ENCODE measurements around the gene AHDC1. TPM values are rescaled to one million over a fixed set of nuclear protein-coding genes. Genes with fewer than 3 reads are reported as not detected.
A peak's percentile ranks its signal among the peaks of the same experiment; 100 is the strongest.

The AHDC1 gene
- total RNA-seq, 2 donors from 2014 or later: 37.6 to 39.1 TPM

DNA sequence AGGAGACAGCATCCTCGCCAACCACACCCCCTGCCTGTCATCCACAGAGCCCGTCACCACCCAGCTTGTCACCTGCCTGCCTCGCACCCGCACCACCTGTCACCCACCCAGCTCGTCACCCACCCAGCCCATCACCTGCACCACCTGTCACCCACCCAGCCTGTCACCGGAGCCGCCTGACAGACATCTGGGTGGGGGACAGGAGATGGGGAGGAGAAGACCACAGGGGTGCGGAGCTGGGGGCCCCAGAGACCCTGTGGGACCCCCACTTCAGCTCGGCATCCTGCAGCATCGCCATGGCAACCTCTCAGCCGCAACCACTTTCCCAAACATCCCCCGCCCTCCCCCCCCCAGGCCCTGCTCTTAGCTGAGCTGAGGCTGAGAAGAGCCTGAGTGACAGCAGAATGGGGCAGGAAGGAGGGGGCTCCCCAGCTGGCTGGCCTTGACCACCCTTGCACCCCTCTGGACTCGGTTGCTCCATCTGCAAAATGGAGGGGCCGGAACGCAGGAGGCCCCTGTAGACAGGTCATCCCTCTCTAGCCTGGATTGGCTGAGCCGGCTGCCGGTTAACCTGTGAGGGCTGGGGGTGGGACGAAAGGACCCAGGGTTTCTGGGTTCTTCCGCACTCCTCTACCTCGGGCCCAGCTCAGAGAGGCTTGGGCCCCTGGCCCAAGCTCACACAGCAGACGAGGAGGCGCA lies 11.6 kb downstream of the AHDC1 start:
- peak; percentile 12 for DNase-seq
- intact Hi-C loops (cut with DNase I): no loop called here
- no peak for ATAC-seq

DNA sequence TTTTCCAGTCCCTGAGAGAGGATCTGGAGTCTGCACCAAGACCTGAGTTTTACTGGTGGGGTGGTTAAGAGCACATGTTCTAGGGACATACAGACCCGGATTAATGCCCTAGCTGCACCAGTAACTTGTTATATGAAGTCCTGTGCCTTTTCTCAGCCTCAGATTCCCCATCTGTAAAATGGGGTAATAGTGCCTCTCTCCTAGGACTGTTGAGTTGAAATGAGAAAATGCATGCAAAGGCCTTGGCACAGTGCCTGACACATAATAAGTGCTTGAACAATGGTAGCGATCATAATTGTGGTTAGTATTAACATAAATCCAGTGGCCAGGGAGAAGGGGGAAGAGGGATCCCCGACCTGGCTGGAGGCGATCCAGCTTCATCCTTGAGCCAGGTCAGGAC lies 12.3 kb downstream of the AHDC1 start:
- DNase-seq: peak; percentile 13
- ATAC-seq: no peak
- intact Hi-C loops (cut with DNase I): no loop called here

DNA sequence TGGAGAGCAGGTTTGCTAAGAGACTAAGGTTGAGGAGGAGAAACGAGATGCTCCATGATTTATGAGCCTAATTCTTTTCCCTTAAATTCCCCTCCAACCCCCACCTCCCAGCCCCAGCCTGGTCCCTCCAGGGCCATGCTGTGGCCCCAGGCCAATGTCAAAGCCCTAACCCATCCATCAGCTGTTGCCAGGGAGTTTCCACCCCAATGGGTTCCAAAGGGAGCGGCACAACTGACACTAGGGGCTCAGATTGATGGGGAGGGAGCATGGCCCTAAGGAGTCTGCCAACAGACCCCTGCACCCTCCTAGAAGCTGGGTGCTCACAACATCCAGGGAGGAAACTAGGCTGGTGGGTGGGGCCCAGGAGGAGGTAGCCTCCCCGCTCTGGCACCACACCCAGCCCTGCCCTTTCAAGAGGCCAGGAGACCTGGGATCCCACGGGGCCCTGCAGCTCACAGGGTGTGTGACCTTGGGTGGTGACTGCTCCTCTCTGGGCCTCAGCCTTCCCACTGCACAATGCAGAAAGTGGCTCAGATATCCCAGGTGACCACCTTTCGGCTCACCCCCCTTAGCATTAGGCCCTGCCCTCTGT lies 12.9 kb downstream of the AHDC1 start:
- intact Hi-C loops (cut with DNase I): no loop called here
- DNase-seq (peak; percentile 28), ATAC-seq (peak in 1 of 2 donors; percentile 3)

DNA sequence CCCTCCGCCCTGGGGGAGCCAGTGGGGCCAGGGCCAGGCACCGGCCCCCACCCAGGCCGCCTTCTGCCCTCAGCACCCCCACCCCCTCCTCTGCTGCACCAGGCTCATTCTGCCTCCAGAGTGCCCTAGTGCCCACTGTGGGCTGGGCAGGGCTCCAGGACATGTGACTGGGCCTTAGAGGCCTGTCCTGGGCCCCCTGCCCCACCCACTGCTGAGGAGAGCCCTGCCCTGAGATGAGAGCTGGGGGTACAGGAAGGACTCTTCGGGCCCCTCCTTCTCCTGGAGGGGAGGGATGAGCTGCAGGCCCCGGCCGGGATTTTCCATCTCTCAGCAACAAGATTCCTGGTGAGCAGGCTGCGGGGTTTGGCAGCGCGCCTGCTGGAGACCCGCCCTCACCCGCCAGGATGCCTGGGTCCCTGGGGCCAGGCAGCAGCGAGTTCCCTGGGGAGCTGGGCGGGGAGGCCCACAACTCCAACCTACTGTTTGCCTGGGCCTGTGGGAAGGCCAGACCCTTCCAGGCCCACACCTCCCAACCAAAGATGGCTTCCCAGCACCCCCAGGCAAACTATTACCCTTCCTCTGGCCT lies 14.0 kb downstream of the AHDC1 start:
- DNase-seq (peak; percentile 60), ATAC-seq (peak; percentile 29 to 45)
- intact Hi-C loops (cut with DNase I): no loop called here

DNA sequence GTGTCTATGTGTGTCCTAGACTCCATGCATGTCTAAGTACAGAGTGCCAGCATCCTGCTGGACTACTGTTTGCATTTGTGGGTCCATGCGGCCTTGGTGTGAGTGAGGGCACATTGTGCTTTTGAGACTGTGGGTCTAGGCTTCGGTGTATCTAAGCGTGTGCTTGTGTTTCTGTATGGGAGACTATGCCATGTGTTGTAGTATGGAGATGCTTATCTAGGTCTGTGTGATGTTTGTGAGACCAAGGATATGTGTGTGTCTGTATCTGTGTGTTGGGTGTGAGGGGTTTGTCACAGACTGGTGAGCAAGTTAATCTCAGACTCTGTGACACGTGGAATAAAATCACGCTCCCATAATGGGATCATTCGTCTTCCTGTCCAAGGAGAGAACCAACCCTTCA lies 14.5 kb downstream of the AHDC1 start:
- intact Hi-C loops (cut with DNase I): no loop called here
- DNase-seq: no peak
- no peak for ATAC-seq

DNA sequence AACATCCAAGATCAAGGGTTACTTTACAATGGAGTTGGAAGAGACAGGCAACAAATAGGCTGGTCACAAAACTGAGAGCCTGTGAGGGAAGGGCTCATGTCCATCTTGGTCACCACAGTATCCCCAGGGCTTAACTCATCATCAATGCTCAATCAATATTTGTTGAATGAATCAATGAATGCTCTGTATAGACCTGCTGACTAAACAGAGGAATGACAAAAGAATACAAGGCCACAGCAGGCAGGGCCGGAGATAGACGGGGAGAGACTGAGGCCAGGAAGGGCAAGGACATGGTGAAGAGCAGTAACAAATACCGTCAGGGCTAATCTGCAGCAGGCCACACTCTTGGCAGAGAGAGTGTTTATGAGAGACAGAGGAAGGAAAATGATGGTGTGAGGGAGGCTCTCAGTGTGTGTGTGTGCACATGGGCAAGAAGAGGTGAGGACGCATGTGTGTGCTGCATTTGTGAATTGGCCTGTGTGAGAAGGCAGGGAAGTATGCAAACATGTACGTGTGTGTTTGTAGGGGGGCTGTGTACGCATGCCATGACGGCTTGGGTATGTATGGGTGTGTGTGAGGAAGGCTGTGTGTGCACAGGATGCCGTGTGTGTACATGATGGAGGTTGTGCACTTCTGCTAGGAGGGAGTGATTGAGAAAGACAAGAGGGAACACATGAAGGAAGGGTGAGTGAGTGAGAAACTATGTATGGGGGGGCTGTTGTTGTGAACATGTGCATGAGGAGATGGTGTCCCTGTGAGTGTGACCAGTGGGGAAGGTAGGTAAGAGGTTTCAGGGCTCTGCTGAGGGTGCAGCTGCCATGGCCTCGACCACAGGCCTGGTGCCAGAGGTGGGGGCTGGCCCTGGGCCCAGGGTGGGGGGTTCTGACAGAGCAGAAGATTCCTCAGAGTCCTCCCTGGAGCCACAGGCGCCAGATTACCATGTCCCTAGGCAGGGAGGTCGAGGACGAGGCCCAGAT lies 15.4 kb downstream of the AHDC1 start:
- ATAC-seq (peak; percentile 27 to 52), DNase-seq (no peak)
- intact Hi-C loops (cut with DNase I): no loop called here

DNA sequence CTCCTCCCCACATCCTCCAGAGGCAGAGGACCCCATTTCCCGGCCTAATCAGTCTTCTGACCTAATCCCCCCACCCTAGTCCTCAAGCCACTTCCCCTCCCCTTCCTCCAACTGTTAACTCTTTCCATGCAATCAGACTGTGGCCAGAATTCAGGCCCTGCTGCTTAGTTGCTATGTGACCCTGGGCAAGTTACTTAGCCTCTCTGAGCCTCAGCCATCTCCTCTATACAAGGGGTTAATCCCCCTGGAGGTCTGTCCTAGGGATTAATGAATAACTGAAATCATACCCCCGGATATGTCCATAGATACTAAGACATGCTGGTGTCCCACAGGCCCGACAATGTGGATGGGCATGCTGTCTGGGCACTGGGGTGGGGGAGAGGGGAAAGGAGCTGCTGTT lies 18.3 kb downstream of the AHDC1 start:
- no peak for ATAC-seq
- DNase-seq: no peak
- intact Hi-C loops (cut with DNase I): no loop called here

DNA sequence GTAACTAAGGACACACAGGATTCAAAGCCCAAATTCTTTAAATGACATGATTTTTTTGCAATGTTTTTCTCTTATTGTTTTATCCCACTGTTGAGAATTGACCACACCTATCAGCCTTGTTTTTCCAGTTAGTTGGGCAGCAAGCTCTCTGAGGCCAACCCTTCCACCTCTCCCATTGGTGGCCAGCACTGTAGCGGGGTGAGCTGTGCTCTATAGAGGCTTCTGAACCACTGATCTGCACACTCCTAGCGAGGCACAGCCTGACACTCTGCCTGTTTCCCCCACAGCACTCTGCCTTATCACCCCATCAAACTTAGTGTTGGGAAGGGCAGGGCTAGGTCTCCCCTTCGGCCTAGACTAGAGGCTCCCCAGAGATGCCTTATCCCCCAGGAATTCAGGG lies 19.5 kb downstream of the AHDC1 start:
- no peak for DNase-seq
- ATAC-seq: no peak

DNA sequence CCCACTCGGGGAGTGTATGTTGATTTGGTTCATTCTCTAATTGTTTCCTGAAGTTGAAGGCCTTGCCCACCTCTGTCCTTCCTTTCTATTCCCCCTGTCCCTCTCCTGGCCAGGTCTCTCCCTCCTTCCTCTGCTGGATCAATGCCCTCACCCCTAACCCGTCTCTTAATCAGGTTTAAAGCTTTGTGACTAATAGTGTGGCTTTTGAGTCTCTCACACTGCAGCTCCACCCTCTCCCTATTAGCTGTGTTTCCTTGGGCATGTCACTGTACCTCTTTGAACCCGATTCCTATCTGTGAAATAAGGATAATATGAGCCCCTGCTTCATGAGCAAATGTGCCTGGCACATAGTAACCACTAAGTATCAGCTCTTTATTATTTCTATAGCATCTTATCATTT lies 20.5 kb downstream of the AHDC1 start:
- ATAC-seq (no peak), DNase-seq (no peak)
- intact Hi-C loops (cut with DNase I): no loop called here

More for the DNA sequence above, 19.5 kb downstream of the AHDC1 start:
- intact Hi-C loops (cut with DNase I): no loop called here

DNA sequence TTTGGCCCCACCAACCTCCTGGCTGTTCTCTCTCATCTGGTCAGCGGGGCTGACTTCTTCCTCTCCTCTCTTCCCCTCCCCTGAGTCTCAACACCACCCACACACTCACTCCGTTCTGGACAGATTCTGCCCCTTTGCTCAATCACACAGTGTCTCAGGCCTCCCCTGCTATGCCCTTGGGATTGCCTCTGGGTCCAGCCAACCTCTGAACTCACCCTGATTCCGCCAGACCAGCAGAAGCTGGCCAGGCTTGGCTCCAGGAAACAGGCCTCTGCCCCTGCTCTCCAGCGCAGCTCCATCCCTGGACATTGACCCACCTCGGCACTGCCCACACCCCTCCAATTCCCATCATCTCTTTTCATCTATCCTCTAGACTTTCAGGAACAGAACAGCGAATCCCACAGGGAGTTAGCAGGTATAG lies 22.1 kb downstream of the AHDC1 start:
- intact Hi-C loops (cut with DNase I): no loop called here
- peak; percentile 66 to 80 for ATAC-seq

DNA sequence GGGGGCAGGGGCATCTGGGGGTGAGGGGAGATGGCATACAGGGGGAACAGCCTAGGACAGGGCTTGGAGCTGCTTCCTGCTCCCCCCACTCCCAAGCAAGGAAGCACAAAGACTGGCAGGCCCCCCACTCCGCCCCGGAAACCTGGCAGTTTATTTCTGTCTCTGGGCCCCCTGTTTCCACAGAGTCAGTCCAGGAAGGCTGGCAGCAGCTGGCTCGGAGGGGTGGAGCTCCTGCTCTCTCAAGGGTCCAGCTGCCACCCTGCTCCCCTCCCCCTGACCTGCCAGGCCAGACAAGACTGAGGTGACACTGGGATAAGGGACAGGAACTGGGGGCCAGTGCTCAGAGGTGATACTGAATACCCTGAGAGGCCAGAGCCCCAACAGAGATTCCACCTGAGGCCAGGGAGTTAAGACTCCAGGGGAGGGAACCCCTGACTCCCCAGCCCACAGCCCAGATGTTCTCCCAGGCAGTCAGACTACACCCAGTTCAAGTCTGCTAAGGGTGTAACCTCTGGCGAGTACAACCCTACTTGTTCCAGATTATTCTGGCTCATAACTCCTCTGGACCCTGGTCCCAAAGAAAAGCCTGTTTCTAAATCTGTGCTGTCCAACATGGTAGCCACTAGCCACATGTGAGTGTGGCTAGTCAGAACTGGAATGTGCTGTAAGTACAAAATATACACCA lies 26.3 kb downstream of the AHDC1 start:
- peak in 1 of 2 donors; percentile 4 for ATAC-seq
- intact Hi-C loops (cut with DNase I): no loop called here

More for the DNA sequence above, 22.1 kb downstream of the AHDC1 start:
- DNase-seq: peak; percentile 62

DNA sequence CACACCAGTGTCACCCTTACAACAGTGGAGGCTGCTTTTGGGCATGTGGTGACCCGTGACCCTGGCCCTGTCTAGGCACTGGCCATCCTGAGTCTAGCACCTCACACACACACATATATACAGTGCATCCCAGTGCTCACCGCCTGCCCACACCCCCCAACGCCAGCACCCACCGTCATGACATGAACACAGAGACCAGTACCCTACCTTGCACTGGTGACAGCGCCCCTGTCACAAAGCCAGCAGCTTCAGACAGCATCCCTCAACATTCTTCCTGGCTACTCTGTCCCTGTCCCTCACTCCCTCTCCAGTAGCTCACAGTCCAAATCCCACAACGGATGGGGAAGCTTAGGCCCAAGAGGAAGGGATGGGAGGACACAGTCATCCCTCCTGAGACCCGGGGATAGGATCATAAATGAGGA lies 27.1 kb downstream of the AHDC1 start:
- intact Hi-C loops (cut with DNase I): no loop called here
- ATAC-seq: no peak
- no peak for DNase-seq

More for the DNA sequence above, 26.3 kb downstream of the AHDC1 start:
- no peak for DNase-seq

DNA sequence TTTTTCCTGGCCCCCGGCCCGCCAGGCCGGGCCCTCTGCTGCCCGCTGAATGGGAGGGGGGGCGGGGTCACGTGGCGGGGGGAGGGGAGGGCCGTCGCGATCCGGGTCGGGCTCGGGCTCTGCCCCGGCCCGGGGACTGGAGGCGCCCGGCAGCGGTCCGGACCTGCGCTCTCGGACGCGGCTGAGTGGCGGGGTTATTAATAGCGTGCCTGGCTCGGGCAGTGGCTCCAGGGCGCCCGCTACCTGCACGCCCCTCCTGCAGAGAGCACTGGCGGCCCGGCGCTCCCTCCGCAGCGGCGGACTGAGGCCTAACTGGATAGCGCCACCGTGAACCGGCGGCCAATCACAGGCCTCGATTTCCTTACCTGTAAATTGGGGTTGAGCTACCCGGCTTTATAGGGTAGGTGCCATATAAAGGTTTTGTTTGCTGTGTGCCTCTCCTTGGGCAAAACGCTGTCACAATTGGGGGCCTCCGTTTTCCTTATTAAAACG lies 28.1 kb downstream of the AHDC1 start:
- peak; percentile 84 for DNase-seq
- peak; percentile 76 to 79 for ATAC-seq
- intact Hi-C loops (cut with DNase I): no loop called here

DNA sequence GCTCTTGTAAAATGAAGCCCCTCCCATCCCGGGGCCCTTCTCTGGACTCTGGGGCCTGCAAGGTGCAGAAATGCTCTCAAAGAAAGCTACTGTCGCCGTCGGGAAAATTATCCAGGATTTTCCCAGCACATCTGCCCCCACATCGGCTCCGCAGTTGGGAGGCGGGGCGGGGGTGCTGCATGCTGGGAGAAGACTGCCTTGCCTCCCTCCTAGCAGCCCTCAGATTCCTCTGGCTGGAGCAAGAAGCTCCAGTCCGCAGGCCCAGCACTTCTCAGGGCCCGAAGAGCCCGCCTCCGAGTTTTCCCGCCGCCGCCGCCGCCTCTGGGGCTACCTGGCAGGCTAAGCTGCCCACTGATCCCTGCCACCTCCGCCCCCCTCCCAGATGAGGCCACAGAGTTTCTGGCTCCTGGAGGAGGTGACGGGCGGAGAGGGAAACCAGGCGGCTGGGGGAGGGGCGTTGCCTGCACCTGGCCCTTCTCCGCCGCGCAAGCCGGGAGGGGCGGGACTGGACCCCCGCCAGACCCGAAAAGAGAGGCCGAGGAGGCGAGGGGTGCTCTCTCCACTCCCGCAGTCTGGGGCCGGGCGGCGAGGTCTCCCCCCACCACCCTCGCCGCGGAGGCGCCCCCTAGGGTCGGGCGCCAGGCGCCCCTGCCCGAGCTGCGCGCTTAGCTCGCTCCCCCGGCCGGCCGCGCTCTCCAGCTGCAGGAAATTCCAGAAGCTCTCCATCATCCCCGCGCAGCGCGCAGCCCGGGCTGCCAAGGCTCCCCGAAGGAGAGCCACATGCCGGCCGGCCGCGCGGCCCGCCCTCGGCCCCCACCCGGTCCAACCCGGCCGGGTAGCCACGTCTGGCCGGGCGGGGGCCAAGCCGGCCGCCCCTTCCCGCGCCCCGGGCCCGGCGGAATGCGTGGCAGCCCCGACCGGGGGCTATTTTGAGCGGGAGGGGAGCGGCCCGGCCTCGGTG lies 28.8 kb downstream of the AHDC1 start:
- ATAC-seq: peak; percentile 75 to 82
- DNase-seq: peak; percentile 86
- intact Hi-C loops (cut with DNase I): no loop called here

DNA sequence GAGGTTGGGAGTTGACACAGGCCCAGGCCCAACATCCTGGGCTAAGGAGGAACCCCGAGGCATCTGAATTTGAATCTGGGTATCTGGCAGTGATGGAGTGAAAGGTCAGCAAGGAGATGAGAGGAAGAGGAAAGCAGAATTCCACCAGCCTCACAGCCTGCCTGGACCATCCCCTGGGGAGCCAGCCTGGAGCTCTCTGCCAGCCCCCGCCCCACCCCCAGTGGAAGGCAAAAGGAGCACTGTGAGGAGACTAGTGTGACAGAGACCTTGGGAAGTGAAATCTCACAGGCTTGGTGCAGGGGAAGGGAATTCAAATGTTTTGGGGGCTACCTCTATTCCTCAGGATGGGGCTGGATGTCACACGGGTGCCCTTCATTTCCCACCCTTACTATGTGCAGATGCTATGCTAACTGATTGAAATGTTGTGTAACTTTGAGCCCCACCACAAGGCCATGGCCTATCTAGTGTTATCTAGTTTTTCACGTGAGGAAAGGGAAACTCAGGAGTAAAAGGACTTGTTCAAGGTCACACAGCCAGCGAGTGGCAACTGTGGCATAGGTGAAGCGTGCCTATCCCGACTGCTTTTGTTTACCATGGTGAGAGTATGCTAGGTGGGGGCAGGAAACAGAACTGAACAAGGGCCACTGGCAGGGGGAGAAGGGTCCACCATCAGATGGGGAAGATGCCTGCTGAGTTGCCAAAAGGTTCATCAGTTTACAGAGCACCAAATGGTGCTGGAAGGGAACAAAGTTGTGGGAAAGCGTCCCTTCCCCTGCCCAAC lies 29.8 kb downstream of the AHDC1 start:
- DNase-seq (no peak), ATAC-seq (no peak)
- intact Hi-C loops (cut with DNase I): no loop called here

DNA sequence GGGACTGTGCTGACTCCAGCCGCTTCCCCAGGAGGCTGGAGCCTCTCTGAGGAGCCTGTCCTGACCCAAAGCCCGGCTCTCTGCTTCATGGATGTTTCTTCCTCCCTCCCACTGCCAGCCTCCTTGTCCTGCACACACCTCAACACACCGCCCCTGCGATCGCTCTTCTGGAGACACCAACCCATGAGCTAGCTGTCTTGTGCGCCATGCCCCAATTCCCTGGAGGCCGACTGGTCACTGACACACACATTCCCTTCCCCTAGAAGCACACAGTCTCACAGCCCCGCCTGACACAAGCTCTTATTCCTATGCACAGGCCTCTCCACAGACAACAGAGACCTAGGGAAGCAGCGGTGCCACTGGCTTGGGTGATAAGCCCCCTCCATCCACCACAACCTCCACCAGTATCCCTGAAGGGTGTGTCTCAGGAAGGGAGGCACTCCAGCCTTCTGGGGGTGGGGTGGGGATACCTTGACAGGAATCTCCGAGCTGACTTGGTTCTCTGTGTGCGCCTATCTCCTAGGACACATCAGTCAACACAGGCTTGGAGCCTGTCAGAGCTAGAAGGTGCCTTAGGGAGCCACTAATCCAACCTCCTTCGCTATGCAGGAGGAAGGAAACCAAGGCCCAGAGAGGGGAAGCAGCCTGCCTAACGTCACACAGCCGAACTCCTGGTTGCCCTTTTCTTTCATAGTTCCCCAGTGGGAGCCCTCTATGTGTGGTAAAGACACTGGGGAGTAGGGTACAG lies 31.1 kb downstream of the AHDC1 start:
- intact Hi-C loops (cut with DNase I): no loop called here
- DNase-seq (no peak), ATAC-seq (no peak)

Data from left cardiac atrium (tissue), 4 donors.